ENCODE data around the gene STS.

The STS gene

GRCh38 chrX:7139202-7140081, 8.1 kb upstream of the STS start:
- Histone ChIP-seq H3K36me3 (ENCODE audit: control insufficient read depth, insufficient read depth, low read length) (peaks cover 4% of the 10 kb centered on the region), H3K27me3 (replicated peaks; ENCODE audit: control insufficient read depth, insufficient read depth, low read length) (no peaks in the 10 kb centered on the region), H3K4me3 (replicated peaks; ENCODE audit: low read depth, low read length) (no peak overlapping the region)
- DNase-seq (ENCODE audit: extremely low read depth, insufficient read length): no peak
- no peak for TF ChIP-seq CTCF (IDR thresholded peaks at IDR 0.05; ENCODE audit: insufficient read depth, low read length, poor library complexity, severe bottlenecking)

- no peak for DNase-seq (ENCODE audit: extremely low read depth, insufficient read length)
- Histone ChIP-seq H3K27me3 (replicated peaks; ENCODE audit: control insufficient read depth, insufficient read depth, low read length) (no peaks in the 10 kb centered on the region), H3K36me3 (ENCODE audit: control insufficient read depth, insufficient read depth, low read length) (peaks cover 4% of the 10 kb centered on the region), H3K4me3 (replicated peaks; ENCODE audit: low read depth, low read length) (no peak overlapping the region)
- TF ChIP-seq CTCF (IDR thresholded peaks at IDR 0.05; ENCODE audit: insufficient read depth, low read length, poor library complexity, severe bottlenecking): no peak
Measured at GRCh38 chrX:7143076-7143475, 4.4 kb upstream of the STS start.

GRCh38 chrX:7143941-7144525, 3.5 kb upstream of the STS start:
- Histone ChIP-seq H3K36me3 (ENCODE audit: control insufficient read depth, insufficient read depth, low read length) (peaks cover 4% of the 10 kb centered on the region), H3K27me3 (replicated peaks; ENCODE audit: control insufficient read depth, insufficient read depth, low read length) (no peaks in the 10 kb centered on the region), H3K4me3 (replicated peaks; ENCODE audit: low read depth, low read length) (no peak overlapping the region)
- no peak for DNase-seq (ENCODE audit: extremely low read depth, insufficient read length)
- no peak for TF ChIP-seq CTCF (IDR thresholded peaks at IDR 0.05; ENCODE audit: insufficient read depth, low read length, poor library complexity, severe bottlenecking)

GRCh38 chrX:7145454-7145853, 2.1 kb upstream of the STS start:
- no peak for TF ChIP-seq CTCF (IDR thresholded peaks at IDR 0.05; ENCODE audit: insufficient read depth, low read length, poor library complexity, severe bottlenecking)
- no peak for DNase-seq (ENCODE audit: extremely low read depth, insufficient read length)
- Histone ChIP-seq H3K36me3 (ENCODE audit: control insufficient read depth, insufficient read depth, low read length) (peaks cover 1% of the 10 kb centered on the region; the same call in 1 of the 2 replicates), H3K4me3 (replicated peaks; ENCODE audit: low read depth, low read length) (no peak overlapping the region), H3K27me3 (replicated peaks; ENCODE audit: control insufficient read depth, insufficient read depth, low read length) (no peaks in the 10 kb centered on the region)

- no peak for TF ChIP-seq CTCF (IDR thresholded peaks at IDR 0.05; ENCODE audit: insufficient read depth, low read length, poor library complexity, severe bottlenecking)
- Histone ChIP-seq H3K36me3 (ENCODE audit: control insufficient read depth, insufficient read depth, low read length) (peaks cover 1% of the 10 kb centered on the region; the same call in 1 of the 2 replicates), H3K27me3 (replicated peaks; ENCODE audit: control insufficient read depth, insufficient read depth, low read length) (no peaks in the 10 kb centered on the region), H3K4me3 (replicated peaks; ENCODE audit: low read depth, low read length) (no peak overlapping the region; the same call in none of the 2 replicates)
- DNase-seq (ENCODE audit: extremely low read depth, insufficient read length): peak; percentile 19
Measured at GRCh38 chrX:7146020-7146702, 1.4 kb upstream of the STS start.
